GM23248 (cell line): Measurements from ENCODE around the gene EGFLAM. TPM values are rescaled to one million over a fixed set of nuclear protein-coding genes. Genes with fewer than 3 reads are reported as not detected.

Experiments
- DNase-seq: peaks from one replicate; pipeline ENCODE4 v3.0.0-alpha.2; 2015
- H2AFZ ChIP-seq: fragments of 200-600 bp; sonication (generic); 2 replicates; pipeline ENCODE4 v1.6.1; 2016; ENCODE audit warnings: antibody characterized with exemption
- H3F3A ChIP-seq: fragments of 200-600 bp; sonication (generic); 2 replicates; pipeline ENCODE4 v1.6.1; 2016; ENCODE audit warnings: mild to moderate bottlenecking, antibody characterized with exemption, mixed run types; ENCODE audit not compliant: insufficient read depth
- H3K27ac ChIP-seq: fragments of 200-600 bp; sonication (generic); 2 replicates; pipeline ENCODE4 v1.5.1; 2016; ENCODE audit warnings: mild to moderate bottlenecking
- H3K27me3 ChIP-seq: fragments of 200-600 bp; sonication (generic); replicated peaks from 2 replicates; pipeline ENCODE4 v1.6.1; 2016; ENCODE audit warnings: mild to moderate bottlenecking; ENCODE audit not compliant: insufficient read depth
- H3K36me3 ChIP-seq: fragments of 200-600 bp; sonication (generic); 2 replicates; pipeline ENCODE4 v1.6.1; 2016; ENCODE audit warnings: low read depth, mild to moderate bottlenecking
- H3K4me1 ChIP-seq: fragments of 200-600 bp; sonication (generic); 2 replicates; pipeline ENCODE4 v1.6.1; 2016; ENCODE audit warnings: mild to moderate bottlenecking; ENCODE audit not compliant: insufficient read depth
- H3K4me2 ChIP-seq: fragments of 200-600 bp; sonication (generic); one replicate; pipeline ENCODE4 v1.6.1; 2016; ENCODE audit warnings: mild to moderate bottlenecking; ENCODE audit not compliant: unreplicated experiment
- H3K4me3 ChIP-seq: fragments of 200-600 bp; sonication (generic); 2 replicates; pipeline ENCODE4 v1.5.1; 2016; ENCODE audit warnings: mild to moderate bottlenecking
- H3K79me2 ChIP-seq: fragments of 200-600 bp; sonication (generic); 2 replicates; pipeline ENCODE4 v1.6.1; 2016; ENCODE audit warnings: mild to moderate bottlenecking; ENCODE audit not compliant: insufficient read depth
- H3K9ac ChIP-seq: fragments of 200-600 bp; sonication (generic); 2 replicates; pipeline ENCODE4 v1.6.1; 2016; ENCODE audit warnings: mild to moderate bottlenecking
- H3K9me2 ChIP-seq: fragments of 200-600 bp; sonication (generic); 2 replicates; pipeline ENCODE4 v1.6.1; 2016; ENCODE audit warnings: mixed run types, mild to moderate bottlenecking, moderate library complexity; ENCODE audit not compliant: insufficient read depth
- H3K9me3 ChIP-seq: fragments of 200-600 bp; sonication (generic); one replicate; pipeline ENCODE4 v1.6.1; 2017; ENCODE audit warnings: low read depth
- H4K20me1 ChIP-seq: fragments of 200-600 bp; sonication (generic); 2 replicates; pipeline ENCODE4 v1.6.0; 2016; ENCODE audit not compliant: insufficient read depth
- EZH2 ChIP-seq: fragments of 200-600 bp; sonication (generic); IDR thresholded peaks from 2 replicates; pipeline ENCODE4 v1.6.1; 2018; ENCODE audit warnings: antibody characterized with exemption, mild to moderate bottlenecking; ENCODE audit not compliant: insufficient read depth, poor library complexity, severe bottlenecking
- EZH2phosphoT487 ChIP-seq: fragments of 200-600 bp; sonication (generic); IDR thresholded peaks from 2 replicates; pipeline ENCODE4 v1.6.1; 2018; ENCODE audit warnings: antibody characterized with exemption, moderate library complexity, mild to moderate bottlenecking, low read depth; ENCODE audit not compliant: insufficient read depth
- WGBS, 2 experiments: methylation state at CpG; one replicate each; pipeline ENCODE4 v1.1.6; 2015 to 2017; ENCODE audit warnings: low lambda C conversion rate in 2 of 2, low coverage in 1 of 2; ENCODE audit errors: missing lambda C conversion rate in 2 of 2; 5-methylcytosine and 5-hydroxymethylcytosine counted together
- in situ Hi-C: fragments of 300-500 bp; cut with MboI; formaldehyde crosslinking; loops from 2 replicates; pipeline ENCODE4 v1.15.0; 2020
- polyA plus RNA-seq: library from polyadenylated mRNA; unstranded; fragments of >200 nt; fragmentation: Nextera tagmentation; extraction: Ambion mirVana; gene quantifications from 2 replicates; pipeline ENCODE4 v1.2.1, GENCODE V29; 2016
- total RNA-seq: library from RNA; depleted of rRNA; stranded (reverse); fragments of >200 nt; shearing (Covaris generic); gene quantifications from 2 replicates; pipeline ENCODE4 v1.2.3, GENCODE V29; 2014

EGFLAM gene
- total and polyA plus RNA-seq, 2 experiments from 2014 or later = not detected

GRCh38 chr5:38396766-38397165, 138.4 kb downstream of the EGFLAM start:
- in situ Hi-C loops = no loop called here
- Histone ChIP-seq H3K9me3 (no peaks in the 10 kb centered on the region), H3K27ac (no peak overlapping the region), H4K20me1 (no peaks in the 10 kb centered on the region), H3K27me3 (peaks cover 32% of the 10 kb centered on the region), H3K36me3 (no peaks in the 10 kb centered on the region), H3K79me2 (no peaks in the 10 kb centered on the region), H3F3A (no peaks in the 10 kb centered on the region), H2AFZ (no peak overlapping the region), H3K9ac (no peak overlapping the region), H3K9me2 (no peaks in the 10 kb centered on the region), H3K4me1 (no peaks in the 10 kb centered on the region), H3K4me2 (no peak overlapping the region), H3K4me3 (no peak overlapping the region)
- no peak for DNase-seq
- 37 to 39% methylated on average over 6 of the region's 6 CpGs for WGBS, 2 experiments
- TF ChIP-seq EZH2phosphoT487 (no peak), EZH2 (no peak)

- Histone ChIP-seq H3K9me3 (no peaks in the 10 kb centered on the region), H2AFZ (no peak overlapping the region), H3K27me3 (peaks cover 45% of the 10 kb centered on the region), H3K9ac (no peak overlapping the region), H3F3A (no peaks in the 10 kb centered on the region), H3K36me3 (no peaks in the 10 kb centered on the region), H3K27ac (no peak overlapping the region), H4K20me1 (no peaks in the 10 kb centered on the region), H3K9me2 (no peaks in the 10 kb centered on the region), H3K79me2 (no peaks in the 10 kb centered on the region), H3K4me2 (no peak overlapping the region), H3K4me3 (no peak overlapping the region), H3K4me1 (no peaks in the 10 kb centered on the region)
- no peak for TF ChIP-seq EZH2
- 88 to 93% methylated on average over 2 of the region's 2 CpGs for whole genome bisulfite sequencing, 2 experiments
- DNase-seq = no peak
- in situ Hi-C loops = no loop called here
These were observed 142.0 kb downstream of the EGFLAM start for GRCh38 chr5:38400365-38400764.

GRCh38 chr5:38401145-38401544, 142.8 kb downstream of the EGFLAM start:
- Histone ChIP-seq H3K9ac (no peak overlapping the region), H3K27ac (no peak overlapping the region), H2AFZ (no peak overlapping the region), H3K9me2 (no peaks in the 10 kb centered on the region), H3K4me2 (no peak overlapping the region), H3K4me1 (no peaks in the 10 kb centered on the region), H4K20me1 (no peaks in the 10 kb centered on the region), H3K4me3 (no peak overlapping the region), H3K27me3 (peaks cover 40% of the 10 kb centered on the region), H3K36me3 (no peaks in the 10 kb centered on the region), H3K79me2 (no peaks in the 10 kb centered on the region), H3K9me3 (no peaks in the 10 kb centered on the region), H3F3A (no peaks in the 10 kb centered on the region)
- TF ChIP-seq EZH2phosphoT487 (no peak), EZH2 (no peak)
- DNase-seq = no peak
- in situ Hi-C loops = no loop called here
- 13 to 23% methylated on average over 1 of the region's 1 CpG for WGBS, 2 experiments

- H4K20me1 ChIP-seq = no peaks in the 10 kb centered on the region
- DNase-seq = no peak
- peaks cover 44% of the 10 kb centered on the region for H3K27me3 ChIP-seq
- H3K36me3 ChIP-seq = no peaks in the 10 kb centered on the region
- WGBS, 2 experiments = 46 to 49% methylated on average over 5 of the region's 5 CpGs
- no peaks in the 10 kb centered on the region for H3K9me2 ChIP-seq
- no peaks in the 10 kb centered on the region for H3F3A ChIP-seq
- H3K27ac ChIP-seq = no peak overlapping the region
- H3K79me2 ChIP-seq = no peaks in the 10 kb centered on the region
- no peaks in the 10 kb centered on the region for H3K4me1 ChIP-seq
- in situ Hi-C loops = no loop called here
- no peak overlapping the region for H2AFZ ChIP-seq
- no peak for TF ChIP-seq EZH2
- no peak for TF ChIP-seq EZH2phosphoT487
- no peak overlapping the region for H3K4me3 ChIP-seq
- H3K4me2 ChIP-seq = no peak overlapping the region
- H3K9ac ChIP-seq = no peak overlapping the region
- no peaks in the 10 kb centered on the region for H3K9me3 ChIP-seq
These were observed 145.0 kb downstream of the EGFLAM start for GRCh38 chr5:38403406-38403805.
